T-helper 2 cell treated with Interferon-gamma antibody and Interleukin-4, amounts not matched to agents 5 μg/mL and 100 μg/mL, for 36 hours (primary cell): ENCODE measurements around the gene PSMB9.
"Not testable (repeated sequence)": the region's sequence is repeated elsewhere in the genome, so short reads cannot be mapped to it uniquely, and the experiment has no call there.

Experiments
- DNase-seq: peaks from one replicate; pipeline ENCODE4 v3.0.0; 2021; ENCODE audit warnings: low spot score
- H3K27ac Mint-ChIP-seq: one replicate; pipeline ENCODE4 v1.8.0; 2021; ENCODE audit warnings: mild to moderate bottlenecking, mixed read lengths
- H3K27me3 Mint-ChIP-seq: one replicate; pipeline ENCODE4 v1.8.0; 2021; ENCODE audit warnings: low read depth, mixed read lengths
- H3K36me3 Mint-ChIP-seq: one replicate; pipeline ENCODE4 v1.8.0; 2021; ENCODE audit warnings: low read depth, mixed read lengths
- H3K4me1 Mint-ChIP-seq: one replicate; pipeline ENCODE4 v1.8.0; 2021; ENCODE audit warnings: low read depth, mixed read lengths
- H3K4me3 Mint-ChIP-seq: one replicate; pipeline ENCODE4 v1.8.0; 2022; ENCODE audit warnings: mild to moderate bottlenecking, moderate library complexity, mixed read lengths
- H3K9me3 Mint-ChIP-seq: one replicate; pipeline ENCODE4 v1.8.0; 2021; ENCODE audit warnings: mixed read lengths

PSMB9 gene

DNA sequence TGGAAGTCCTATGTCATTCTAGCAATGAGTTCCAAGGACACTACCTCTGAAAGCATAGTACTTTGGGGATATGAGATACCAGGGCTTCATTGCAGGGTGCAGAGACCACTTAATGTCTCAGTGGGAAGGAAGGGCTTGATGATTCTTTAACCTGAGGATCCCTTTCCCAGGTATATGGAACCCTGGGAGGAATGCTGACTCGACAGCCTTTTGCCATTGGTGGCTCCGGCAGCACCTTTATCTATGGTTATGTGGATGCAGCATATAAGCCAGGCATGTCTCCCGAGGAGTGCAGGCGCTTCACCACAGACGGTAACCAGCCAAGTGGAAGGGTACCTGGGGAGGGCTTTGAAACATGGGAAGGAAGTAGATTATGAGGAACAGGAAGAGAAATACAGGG lies 4.2 kb downstream of the PSMB9 start:
- Mint-ChIP-seq H3K27me3 (no peaks in the 10 kb centered on the region), H3K4me3 (peak overlapping the region; percentile 58), H3K27ac (peak overlapping the region; percentile 26), H3K4me1 (peaks cover 45% of the 10 kb centered on the region), H3K36me3 (peaks cover 77% of the 10 kb centered on the region), H3K9me3 (no peaks in the 10 kb centered on the region)
- no peak for DNase-seq

GRCh38 chr6:32860674-32861073 lies 6.7 kb downstream of the PSMB9 start:
- Mint-ChIP-seq H3K4me3 (peak overlapping the region; percentile 14), H3K27me3 (no peaks in the 10 kb centered on the region), H3K27ac (peak overlapping the region; percentile 74), H3K36me3 (peaks cover 73% of the 10 kb centered on the region), H3K4me1 (peaks cover 46% of the 10 kb centered on the region), H3K9me3 (no peaks in the 10 kb centered on the region)
- no peak for DNase-seq

DNA sequence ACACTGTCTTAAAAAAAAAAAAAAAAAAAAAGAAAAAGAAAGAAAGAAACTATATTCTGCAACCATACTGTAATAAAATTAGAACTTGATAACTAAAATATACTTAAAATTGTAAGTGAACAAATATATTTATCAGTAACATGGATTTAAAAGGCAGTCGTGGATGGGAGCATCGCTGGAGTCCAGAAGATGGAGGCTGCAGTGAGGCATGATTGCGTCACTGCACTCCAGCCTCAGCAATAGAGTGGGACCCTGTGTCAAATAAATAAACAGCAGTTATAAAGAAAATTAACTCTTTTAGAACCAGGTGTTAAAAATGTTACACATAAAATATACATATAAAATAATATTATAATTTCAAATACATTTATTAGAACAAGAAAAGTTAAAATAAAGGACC lies 8.7 kb downstream of the PSMB9 start:
- H3K36me3 Mint-ChIP-seq: peaks cover 58% of the 10 kb centered on the region
- H3K9me3 Mint-ChIP-seq: no peaks in the 10 kb centered on the region
- H3K4me3 Mint-ChIP-seq: no peak overlapping the region
- no peaks in the 10 kb centered on the region for H3K27me3 Mint-ChIP-seq
- H3K4me1 Mint-ChIP-seq: peaks cover 46% of the 10 kb centered on the region
- no peak overlapping the region for H3K27ac Mint-ChIP-seq
- no peak for DNase-seq

- Mint-ChIP-seq H3K27me3 (no peaks in the 10 kb centered on the region), H3K4me3 (no peak overlapping the region), H3K9me3 (no peaks in the 10 kb centered on the region), H3K4me1 (peaks cover 33% of the 10 kb centered on the region), H3K27ac (no peak overlapping the region), H3K36me3 (peaks cover 31% of the 10 kb centered on the region)
- DNase-seq: no peak
These were observed 11.9 kb downstream of the PSMB9 start for GRCh38 chr6:32865724-32866443.

DNA sequence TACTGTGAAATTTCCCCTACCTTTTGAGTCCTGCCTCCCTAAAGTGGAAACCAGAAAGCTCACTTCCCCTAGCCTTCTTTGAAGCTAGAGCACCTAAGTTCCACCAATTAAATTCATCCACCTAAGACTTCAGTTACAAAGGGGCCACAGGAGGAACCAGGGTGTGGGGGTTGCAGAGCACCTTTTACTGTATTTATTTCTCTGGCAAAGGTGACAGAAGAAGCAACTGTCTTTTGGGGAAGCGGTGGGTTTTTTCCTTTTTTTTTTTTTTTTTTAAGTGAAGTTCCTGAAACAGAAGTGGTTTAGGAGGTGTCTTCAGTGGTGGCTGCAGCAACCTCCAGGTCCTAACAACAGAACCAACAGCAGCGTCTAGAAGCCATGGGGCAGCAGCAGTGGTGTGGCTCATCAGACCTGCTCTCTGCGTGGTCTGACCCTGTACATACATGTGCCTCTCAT lies 13.1 kb downstream of the PSMB9 start:
- DNase-seq: no peak
- H3K9me3 Mint-ChIP-seq: no peaks in the 10 kb centered on the region
- H3K4me1 Mint-ChIP-seq: peaks cover 32% of the 10 kb centered on the region
- H3K4me3 Mint-ChIP-seq: peak overlapping the region; percentile 21
- peak overlapping the region; percentile 87 for H3K27ac Mint-ChIP-seq
- H3K27me3 Mint-ChIP-seq: no peaks in the 10 kb centered on the region
- peaks cover 23% of the 10 kb centered on the region for H3K36me3 Mint-ChIP-seq

- Mint-ChIP-seq H3K4me3 (peak overlapping the region; percentile 21), H3K36me3 (peaks cover 21% of the 10 kb centered on the region), H3K9me3 (no peaks in the 10 kb centered on the region), H3K4me1 (peaks cover 32% of the 10 kb centered on the region), H3K27me3 (no peaks in the 10 kb centered on the region), H3K27ac (peak overlapping the region; percentile 87)
- no peak for DNase-seq
These were observed 13.7 kb downstream of the PSMB9 start for GRCh38 chr6:32867554-32868256.

GRCh38 chr6:32868257-32868788 lies 14.3 kb downstream of the PSMB9 start:
- no peak overlapping the region for H3K27ac Mint-ChIP-seq

DNA sequence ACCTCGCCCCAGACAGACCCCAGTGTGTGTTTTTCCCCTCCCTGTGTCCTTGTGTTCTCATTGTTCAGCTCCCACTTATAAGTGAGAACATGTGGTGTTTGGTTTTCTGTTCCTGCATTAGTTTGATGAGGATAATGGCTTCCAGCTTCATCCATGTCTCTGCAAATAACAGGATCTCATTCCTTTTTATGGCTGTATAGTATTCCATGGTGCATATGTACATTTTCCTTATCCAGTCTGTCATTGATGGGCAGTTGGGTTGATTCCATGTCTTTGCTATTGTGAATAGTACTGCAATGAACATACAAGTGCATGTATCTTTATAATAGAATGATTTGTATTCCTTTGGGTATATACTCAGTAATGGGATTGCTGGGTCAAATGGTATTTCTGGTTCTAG lies 20.0 kb downstream of the PSMB9 start:
- not testable (repeated sequence) for H3K9me3 Mint-ChIP-seq, H3K27me3 Mint-ChIP-seq, H3K4me3 Mint-ChIP-seq, H3K36me3 Mint-ChIP-seq, H3K4me1 Mint-ChIP-seq, DNase-seq, H3K27ac Mint-ChIP-seq

More at GRCh38 chr6:32868257-32868788, 14.3 kb downstream of the PSMB9 start:
- Mint-ChIP-seq H3K9me3 (no peaks in the 10 kb centered on the region), H3K27me3 (no peaks in the 10 kb centered on the region), H3K4me1 (peaks cover 32% of the 10 kb centered on the region), H3K4me3 (no peak overlapping the region), H3K36me3 (peaks cover 19% of the 10 kb centered on the region)
- peak; percentile 72 for DNase-seq

DNA sequence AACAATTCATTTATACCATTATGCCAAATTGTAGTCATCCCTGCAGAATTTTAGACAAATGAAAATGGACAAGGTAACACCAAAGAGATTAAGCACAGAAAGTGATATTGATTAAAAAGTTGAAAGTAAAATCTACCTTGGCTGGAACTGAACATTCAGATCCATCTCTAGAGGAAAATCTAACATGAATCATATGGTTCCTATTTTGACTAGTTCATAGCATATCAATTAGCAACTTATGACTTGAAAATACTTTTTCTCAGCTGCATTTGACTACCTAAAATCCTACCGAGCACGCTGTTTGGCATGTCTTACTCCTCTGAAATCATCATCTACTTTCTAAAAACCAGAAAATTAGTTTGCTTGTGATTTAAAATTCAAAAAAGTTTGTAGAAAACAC lies 22.6 kb downstream of the PSMB9 start:
- H3K4me1 Mint-ChIP-seq: no peaks in the 10 kb centered on the region
- H3K9me3 Mint-ChIP-seq: no peaks in the 10 kb centered on the region

GRCh38 chr6:32879691-32880090 lies 25.7 kb downstream of the PSMB9 start:
- no peak overlapping the region for H3K27ac Mint-ChIP-seq
- DNase-seq: no peak
- H3K27me3 Mint-ChIP-seq: no peaks in the 10 kb centered on the region
- H3K36me3 Mint-ChIP-seq: peaks cover 20% of the 10 kb centered on the region
- no peaks in the 10 kb centered on the region for H3K4me1 Mint-ChIP-seq
- no peaks in the 10 kb centered on the region for H3K9me3 Mint-ChIP-seq
- no peak overlapping the region for H3K4me3 Mint-ChIP-seq

More for the DNA sequence above, 22.6 kb downstream of the PSMB9 start:
- no peak for DNase-seq
- Mint-ChIP-seq H3K36me3 (peaks cover 26% of the 10 kb centered on the region), H3K27ac (no peak overlapping the region), H3K27me3 (no peaks in the 10 kb centered on the region), H3K4me3 (no peak overlapping the region)

- not testable (repeated sequence) for H3K27ac Mint-ChIP-seq, H3K4me3 Mint-ChIP-seq, H3K9me3 Mint-ChIP-seq, H3K4me1 Mint-ChIP-seq, H3K27me3 Mint-ChIP-seq, DNase-seq
- H3K36me3 Mint-ChIP-seq: peaks cover 20% of the 10 kb centered on the region
These were observed 27.0 kb downstream of the PSMB9 start for GRCh38 chr6:32880962-32881361.

- Mint-ChIP-seq H3K27ac (no peak overlapping the region), H3K36me3 (peaks cover 19% of the 10 kb centered on the region), H3K9me3 (no peaks in the 10 kb centered on the region), H3K27me3 (no peaks in the 10 kb centered on the region), H3K4me3 (no peak overlapping the region), H3K4me1 (no peaks in the 10 kb centered on the region)
- DNase-seq: no peak
These were observed 28.9 kb downstream of the PSMB9 start for GRCh38 chr6:32882879-32883250.

- Mint-ChIP-seq H3K36me3 (peaks cover 18% of the 10 kb centered on the region), H3K4me1 (no peaks in the 10 kb centered on the region), H3K9me3 (no peaks in the 10 kb centered on the region), H3K27ac (no peak overlapping the region), H3K27me3 (peaks cover 2% of the 10 kb centered on the region), H3K4me3 (no peak overlapping the region)
- no peak for DNase-seq
These were observed 29.8 kb downstream of the PSMB9 start for GRCh38 chr6:32883789-32884188.

- no peak overlapping the region for H3K4me3 Mint-ChIP-seq
- DNase-seq: no peak
- H3K27ac Mint-ChIP-seq: no peak overlapping the region
- H3K9me3 Mint-ChIP-seq: no peaks in the 10 kb centered on the region
- peaks cover 5% of the 10 kb centered on the region for H3K36me3 Mint-ChIP-seq
- H3K27me3 Mint-ChIP-seq: peaks cover 2% of the 10 kb centered on the region
- H3K4me1 Mint-ChIP-seq: no peaks in the 10 kb centered on the region
These were observed 31.8 kb downstream of the PSMB9 start for GRCh38 chr6:32885698-32886286.
